Measurements from ENCODE around the gene BRINP2. TPM values are rescaled to one million over a fixed set of nuclear protein-coding genes. Genes with fewer than 3 reads are reported as not detected.
A peak's percentile ranks its signal among the peaks of the same experiment; 100 is the strongest.

Gene BRINP2
- total and polyA plus RNA-seq, 7 donors: 0.09 to 1.4 (median 0.14) TPM; not detected in 4

DNA sequence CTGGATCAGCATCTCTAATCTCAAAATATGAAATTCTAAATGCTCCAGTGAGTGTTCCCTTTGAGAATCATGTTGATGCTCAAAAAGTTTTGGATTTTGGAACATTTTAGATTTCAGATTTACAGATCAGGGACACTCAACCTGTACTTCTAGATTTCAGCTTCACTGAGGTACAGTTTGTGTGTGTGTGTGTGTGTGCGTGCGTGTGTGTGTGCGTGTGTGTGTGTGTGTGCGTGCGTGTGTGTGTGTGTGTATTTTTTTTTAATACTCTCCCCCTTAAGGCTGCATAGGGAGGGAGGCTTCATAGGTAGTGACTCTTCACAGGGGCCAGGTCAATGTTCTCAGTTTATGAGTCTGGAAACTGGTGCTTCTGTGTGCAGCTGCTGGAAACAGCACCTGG lies 77.5 kb downstream of the BRINP2 start:
- Histone ChIP-seq H3K36me3 (no peaks in the 10 kb centered on the region), H3K27me3 (no peaks in the 10 kb centered on the region), H3K4me1 (peaks cover 0 to 27% (median 25%) of the 10 kb centered on the region in 4 donors), H3K27ac (no peak overlapping the region), H3K4me3 (no peak overlapping the region), H3K9me3 (no peaks in the 10 kb centered on the region)
- no peak for DNase-seq
- intact Hi-C loops (cut with DNase I): no loop called here
- 83 to 92% methylated on average over 5 of the region's 5 CpGs for WGBS, 2 donors
- TF ChIP-seq POLR2A (IDR thresholded peaks at IDR 0.05) (no peak), EP300 (IDR thresholded peaks at IDR 0.05) (no peak), POLR2AphosphoS5 (IDR thresholded peaks at IDR 0.05) (no peak)
- TF ChIP-seq, protein P1, sequence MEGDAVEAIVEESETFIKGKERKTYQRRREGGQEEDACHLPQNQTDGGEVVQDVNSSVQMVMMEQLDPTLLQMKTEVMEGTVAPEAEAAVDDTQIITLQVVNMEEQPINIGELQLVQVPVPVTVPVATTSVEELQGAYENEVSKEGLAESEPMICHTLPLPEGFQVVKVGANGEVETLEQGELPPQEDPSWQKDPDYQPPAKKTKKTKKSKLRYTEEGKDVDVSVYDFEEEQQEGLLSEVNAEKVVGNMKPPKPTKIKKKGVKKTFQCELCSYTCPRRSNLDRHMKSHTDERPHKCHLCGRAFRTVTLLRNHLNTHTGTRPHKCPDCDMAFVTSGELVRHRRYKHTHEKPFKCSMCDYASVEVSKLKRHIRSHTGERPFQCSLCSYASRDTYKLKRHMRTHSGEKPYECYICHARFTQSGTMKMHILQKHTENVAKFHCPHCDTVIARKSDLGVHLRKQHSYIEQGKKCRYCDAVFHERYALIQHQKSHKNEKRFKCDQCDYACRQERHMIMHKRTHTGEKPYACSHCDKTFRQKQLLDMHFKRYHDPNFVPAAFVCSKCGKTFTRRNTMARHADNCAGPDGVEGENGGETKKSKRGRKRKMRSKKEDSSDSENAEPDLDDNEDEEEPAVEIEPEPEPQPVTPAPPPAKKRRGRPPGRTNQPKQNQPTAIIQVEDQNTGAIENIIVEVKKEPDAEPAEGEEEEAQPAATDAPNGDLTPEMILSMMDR (IDR thresholded peaks at IDR 0.05): no peak

- Histone ChIP-seq H3K27ac (no peak overlapping the region), H3K4me1 (peaks cover 0 to 27% (median 25%) of the 10 kb centered on the region in 4 donors), H3K9me3 (no peaks in the 10 kb centered on the region), H3K27me3 (no peaks in the 10 kb centered on the region), H3K4me3 (no peak overlapping the region), H3K36me3 (no peaks in the 10 kb centered on the region)
- DNase-seq: no peak
- intact Hi-C loops (cut with DNase I): no loop called here
- TF ChIP-seq POLR2A (IDR thresholded peaks at IDR 0.05): no peak
- no peak for TF ChIP-seq POLR2AphosphoS5 (IDR thresholded peaks at IDR 0.05)
These were observed 78.5 kb downstream of the BRINP2 start for GRCh38 chr1:177249231-177249630.

GRCh38 chr1:177252877-177253276 lies 82.1 kb downstream of the BRINP2 start:
- H3K27me3 ChIP-seq: no peaks in the 10 kb centered on the region
- peaks cover 0 to 19% (median 14%) of the 10 kb centered on the region in 4 donors for H3K4me1 ChIP-seq
- no peak for DNase-seq
- H3K9me3 ChIP-seq: no peaks in the 10 kb centered on the region
- no peak overlapping the region for H3K27ac ChIP-seq
- intact Hi-C loops (cut with DNase I): no loop called here
- no peak for TF ChIP-seq POLR2AphosphoS5 (IDR thresholded peaks at IDR 0.05)
- no peak for TF ChIP-seq POLR2A (IDR thresholded peaks at IDR 0.05)
- TF ChIP-seq, protein P1 (IDR thresholded peaks at IDR 0.05): no peak
- TF ChIP-seq EP300 (IDR thresholded peaks at IDR 0.05): no peak
- H3K36me3 ChIP-seq: no peaks in the 10 kb centered on the region
- no peak overlapping the region for H3K4me3 ChIP-seq

- no peak for DNase-seq
- H3K27ac ChIP-seq: no peak overlapping the region
- no peaks in the 10 kb centered on the region for H3K27me3 ChIP-seq
- peaks cover 0 to 16% (median 10%) of the 10 kb centered on the region in 4 donors for H3K4me1 ChIP-seq
- H3K36me3 ChIP-seq: no peaks in the 10 kb centered on the region
- H3K4me3 ChIP-seq: no peak overlapping the region
- intact Hi-C loops (cut with DNase I): loop anchor here (5.0 kb wide), 1 partner anchor 692 kb away; no protein-coding TSS in a partner anchor
- WGBS, 2 donors: 19 to 57% methylated on average over 1 of the region's 1 CpG
- TF ChIP-seq, protein P1 (IDR thresholded peaks at IDR 0.05): no peak
- TF ChIP-seq EP300 (IDR thresholded peaks at IDR 0.05) (no peak), POLR2A (IDR thresholded peaks at IDR 0.05) (no peak), POLR2AphosphoS5 (IDR thresholded peaks at IDR 0.05) (no peak)
- H3K9me3 ChIP-seq: no peaks in the 10 kb centered on the region
These were observed 84.7 kb downstream of the BRINP2 start for GRCh38 chr1:177255411-177255810.

GRCh38 chr1:177256153-177257075 lies 85.7 kb downstream of the BRINP2 start:
- peak; percentile 72 for DNase-seq
- 42 to 70% methylated on average over 20 of the region's 20 CpGs for WGBS, 2 donors
- no peak overlapping the region for H3K27ac ChIP-seq

More at GRCh38 chr1:177256153-177257075, 85.7 kb downstream of the BRINP2 start:
- Histone ChIP-seq H3K27me3 (no peaks in the 10 kb centered on the region), H3K4me1 (peaks cover 0 to 16% (median 10%) of the 10 kb centered on the region in 4 donors), H3K4me3 (no peak overlapping the region), H3K36me3 (no peaks in the 10 kb centered on the region), H3K9me3 (no peaks in the 10 kb centered on the region)
- no peak for TF ChIP-seq POLR2A (IDR thresholded peaks at IDR 0.05)
- TF ChIP-seq, protein P1 (IDR thresholded peaks at IDR 0.05): peak in 3 of 4 experiments; percentile 43 to 65 (median 55)
- intact Hi-C loops (cut with DNase I): loop anchor here (2.0 to 5.0 kb wide), 2 partner anchors 524 to 691 kb away; no protein-coding TSS in a partner anchor

Measured in sigmoid colon (tissue), 7 donors.